GM12878 (cell line): ENCODE measurements around the gene UXS1. TPM values are rescaled to one million over a fixed set of nuclear protein-coding genes. Genes with fewer than 3 reads are reported as not detected.

Source experiments
- ATAC-seq: fragments of 200-7000 bp; cut with Tn5 transposase; 3 replicates; pipeline ENCODE4 v1.9.1; 2020; ENCODE audit warnings: mild to moderate bottlenecking, moderate library complexity
- BruUV-seq: library from RNA; stranded (reverse); fragments of 400-500 nt; replicated peaks from 2 replicates; lab custom pipeline; 2021; lab: Mats Ljungman, UMichigan
- CTCF ChIA-PET: fragments of 300-600 bp; sonication (Branson Sonifier 250); formaldehyde crosslinking; extraction: SDS; loops from one replicate; lab custom pipeline; 2021; ENCODE audit warnings: inconsistent platforms; lab: Yijun Ruan, JAX
- POLR2A ChIA-PET: fragments of 350-600 bp; formaldehyde crosslinking; extraction: SDS; loops from one replicate; lab custom pipeline; 2021; ENCODE audit warnings: inconsistent platforms; lab: Charles Lee
- RAD21 ChIA-PET: fragments of 300-600 bp; sonication (Branson Sonifier 250); formaldehyde crosslinking; loops from one replicate; lab custom pipeline; 2023; ENCODE audit warnings: antibody characterized with exemption; ENCODE audit not compliant: unreplicated experiment; lab: Charles Lee
- SMC1A ChIA-PET: fragments of 300-600 bp; sonication (Branson Sonifier 250); formaldehyde crosslinking; loops from one replicate; lab custom pipeline; 2023; ENCODE audit not compliant: unreplicated experiment, uncharacterized antibody; lab: Charles Lee
- DNase-seq: peaks from one replicate; pipeline ENCODE4 v3.0.0-alpha.2; 2011; ENCODE audit warnings: low read depth, low spot score
- FAIRE-seq: peaks from 3 replicates; lab custom pipeline; 2011; peaks lifted over from hg19 to GRCh38; lab: Jason Lieb, UNC
- H2AFZ ChIP-seq: 2 replicates; pipeline ENCODE4 v1.6.0; 2011; ENCODE audit warnings: low read depth, low read length, control low read depth; ENCODE audit not compliant: control insufficient read depth
- H3K27ac ChIP-seq: 2 replicates; pipeline ENCODE4 v1.5.1; 2011; ENCODE audit warnings: control low read depth; ENCODE audit not compliant: control insufficient read depth, insufficient read depth
- H3K27me3 ChIP-seq, 2 experiments: replicated peaks in 1 of 2; 2 replicates each; pipeline versions ENCODE4 v1.6.0 to v1.6.1; 2011; ENCODE audit warnings: low read length in 1 of 2; ENCODE audit not compliant: control insufficient read depth in 2 of 2, insufficient read depth in 2 of 2
- H3K36me3 ChIP-seq, 2 experiments: 2 replicates each; pipeline ENCODE4 v1.5.1; 2011; ENCODE audit warnings: low read length in 1 of 2; ENCODE audit not compliant: control insufficient read depth in 2 of 2, insufficient read depth in 2 of 2
- H3K4me1 ChIP-seq: 2 replicates; pipeline ENCODE4 v1.6.1; 2011; ENCODE audit warnings: mild to moderate bottlenecking, low read length, moderate library complexity, mixed read lengths; ENCODE audit not compliant: control insufficient read depth, insufficient read depth
- H3K4me2 ChIP-seq: 2 replicates; pipeline ENCODE4 v1.6.0; 2011; ENCODE audit warnings: control low read depth; ENCODE audit not compliant: control insufficient read depth, insufficient read depth
- H3K4me3 ChIP-seq: fragments of 200-600 bp; sonication (generic); 2 replicates; pipeline ENCODE4 v1.5.1; 2016
- H3K79me2 ChIP-seq: 2 replicates; pipeline ENCODE4 v1.6.0; 2011; ENCODE audit warnings: low read length; ENCODE audit not compliant: control insufficient read depth, insufficient read depth
- H3K9ac ChIP-seq: 2 replicates; pipeline ENCODE4 v1.8.0; 2011; ENCODE audit warnings: low read length, control low read depth, mixed read lengths; ENCODE audit not compliant: control insufficient read depth, insufficient read depth
- H3K9me3 ChIP-seq: replicated peaks from 3 replicates; pipeline ENCODE4 v1.5.1; 2011; ENCODE audit warnings: mild to moderate bottlenecking, low read length; ENCODE audit not compliant: control insufficient read depth, insufficient read depth
- H4K20me1 ChIP-seq: 2 replicates; pipeline ENCODE4 v1.6.0; 2011; ENCODE audit not compliant: control insufficient read depth, insufficient read depth
- BRCA1 ChIP-seq: IDR thresholded peaks from 2 replicates; pipeline ENCODE4 v1.6.1; 2011; ENCODE audit warnings: low read depth, low read length, improper control_type of control experiment
- POLR2AphosphoS2 ChIP-seq: IDR thresholded peaks from 2 replicates; pipeline ENCODE4 v1.6.1; 2011; ENCODE audit warnings: low read depth, mild to moderate bottlenecking, low read length, improper control_type of control experiment, moderate library complexity
- ZNF274 ChIP-seq: IDR thresholded peaks from one replicate; pipeline ENCODE4 v1.8.0; 2011; ENCODE audit not compliant: insufficient read length, insufficient read depth
- WGBS: methylation state at CpG from one replicate; pipeline ENCODE4 v1.1.6; 2016; ENCODE audit warnings: low lambda C conversion rate; ENCODE audit not compliant: insufficient replicate concordance, insufficient coverage; ENCODE audit errors: missing lambda C conversion rate; 5-methylcytosine and 5-hydroxymethylcytosine counted together
- in situ Hi-C: fragments of 300-500 bp; cut with MboI; formaldehyde crosslinking; loops from 9 replicates; pipeline ENCODE4 v1.14.3; 2018; ENCODE audit warnings: mixed read lengths
- intact Hi-C: fragments of 100-400 bp; cut with micrococcal nuclease; formaldehyde crosslinking; loops from one replicate; pipeline ENCODE4 v1.14.2; 2022; ENCODE audit not compliant: unreplicated experiment
- polyA plus RNA-seq, 11 experiments: library from polyadenylated mRNA; depleted of rRNA in 4 of 11; unstranded in 6 of 11; stranded (reverse) in 5 of 11; fragments of >200 nt; fragmentation: Nextera tagmentation in 4 of 11; fragmentation: Illumina TruSeq in 1 of 11; extraction: Ambion mirVana in 4 of 11; extraction: Trizol in 1 of 11; gene quantifications; 1 replicate in 1 of 11; 2 replicates in 10 of 11; pipeline versions ENCODE4 v1.2.1 to v1.2.3, GENCODE V29; 2011 to 2016; ENCODE audit warnings: inconsistent platforms in 2 of 11, missing spikeins in 2 of 11, low read depth in 1 of 11
- total RNA-seq, 4 experiments: library from RNA; depleted of rRNA in 3 of 4; stranded (reverse); fragments of >200 nt in 3 of 4; fragmentation: Illumina TruSeq in 1 of 4; extraction: Trizol in 1 of 4; gene quantifications; 2 replicates each; pipeline versions ENCODE4 v1.2.1 to v1.2.3, GENCODE V29; 2013 to 2021
- TF ChIP-seq, protein P1 (sequence below): IDR thresholded peaks from 2 replicates; pipeline ENCODE4 v1.6.1; 2012; ENCODE audit warnings: low read length, inconsistent platforms
- TF ChIP-seq, protein P2 (sequence below): fragments of 450-650 bp; IDR thresholded peaks from 2 replicates; pipeline ENCODE4 v1.6.1; 2017; ENCODE audit warnings: mild to moderate bottlenecking, moderate library complexity
- TF ChIP-seq, protein P3 (sequence below): IDR thresholded peaks from 2 replicates; pipeline ENCODE4 v1.6.1; 2011; ENCODE audit warnings: mild to moderate bottlenecking, low read depth, low read length, moderate library complexity; ENCODE audit not compliant: insufficient replicate concordance
- TF ChIP-seq, protein P4 (sequence below): fragments of 450-650 bp; formaldehyde crosslinking; IDR thresholded peaks from 2 replicates; pipeline ENCODE4 v1.5.0; 2022; ENCODE audit warnings: mild to moderate bottlenecking, missing genetic modification characterization
- TF ChIP-seq, protein P5 (sequence below): fragments of 450-650 bp; IDR thresholded peaks from 2 replicates; pipeline ENCODE4 v1.6.1; 2017; ENCODE audit warnings: mild to moderate bottlenecking, low read depth, inconsistent platforms; ENCODE audit not compliant: poor library complexity, severe bottlenecking

UXS1 gene
- total and polyA plus RNA-seq, 10 of the 15 experiments (the other 5 are each of a cell fraction or from before 2014, with no cell fraction given): 6.0 to 25.4 (median 24.0) TPM

DNA sequence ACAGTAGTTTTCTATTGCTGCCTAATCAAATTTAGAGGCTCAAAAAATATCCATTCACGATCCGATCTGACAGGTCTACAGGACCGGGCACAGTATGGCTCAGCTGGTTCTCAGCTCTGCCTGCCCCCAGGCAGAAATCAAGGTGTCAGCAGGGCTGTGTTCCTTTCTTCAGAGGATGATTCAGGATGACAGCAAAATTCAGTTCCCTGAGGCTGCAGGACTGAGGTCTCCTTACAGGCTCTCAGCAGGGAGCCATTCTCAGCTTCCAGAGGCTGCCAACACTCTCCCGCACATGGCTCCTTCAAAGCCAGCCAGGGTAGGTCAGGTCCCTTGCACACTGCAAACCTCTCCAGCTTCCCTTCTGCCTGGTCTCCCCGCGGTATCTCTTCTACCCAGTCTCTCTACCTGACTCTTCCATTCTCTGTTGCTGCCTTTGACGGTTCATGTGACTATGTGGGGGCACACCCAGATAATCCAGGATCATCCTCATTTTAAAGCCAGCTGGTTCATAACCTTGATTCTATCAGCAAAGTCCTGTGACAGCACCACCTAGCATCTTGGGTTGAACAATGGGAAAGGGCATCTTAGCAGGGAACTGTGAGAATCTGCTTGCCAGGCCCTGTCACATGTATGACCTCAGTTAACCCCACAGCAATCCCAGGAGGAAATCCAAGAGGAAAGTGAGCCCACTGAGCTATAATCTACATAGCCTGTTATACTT, 50.4 kb downstream of the UXS1 start:
- CTCF ChIA-PET: no interaction called here
- Histone ChIP-seq H3K4me1 (peaks cover 38% of the 10 kb centered on the region), H2AFZ (no peak overlapping the region), H3K9me3 (no peaks in the 10 kb centered on the region), H3K36me3 (peaks cover 2 to 5% of the 10 kb centered on the region in 2 experiments; a peak in 3 of 4 replicates), H3K9ac (no peak overlapping the region), H3K79me2 (no peaks in the 10 kb centered on the region; the same call in 1 of the 2 replicates), H3K27me3 (no peaks in the 10 kb centered on the region), H3K27ac (no peak overlapping the region), H3K4me2 (no peak overlapping the region), H4K20me1 (no peaks in the 10 kb centered on the region), H3K4me3 (no peak overlapping the region)
- BruUV-seq: no TSS peak
- peak; percentile 38 for FAIRE-seq
- ATAC-seq: no peak
- DNase-seq: no peak
- intact Hi-C loops: no loop called here
- WGBS: 100% methylated on average over 7 of the region's 7 CpGs
- in situ Hi-C loops: no loop called here
- RAD21 ChIA-PET: no interaction called here
- SMC1A ChIA-PET: no interaction called here
- POLR2A ChIA-PET: interaction anchor here (0.6 kb wide), 1 partner anchor 143 kb away, joined by 3 read pairs; no protein-coding TSS in a partner anchor
- TF ChIP-seq, protein P1, sequence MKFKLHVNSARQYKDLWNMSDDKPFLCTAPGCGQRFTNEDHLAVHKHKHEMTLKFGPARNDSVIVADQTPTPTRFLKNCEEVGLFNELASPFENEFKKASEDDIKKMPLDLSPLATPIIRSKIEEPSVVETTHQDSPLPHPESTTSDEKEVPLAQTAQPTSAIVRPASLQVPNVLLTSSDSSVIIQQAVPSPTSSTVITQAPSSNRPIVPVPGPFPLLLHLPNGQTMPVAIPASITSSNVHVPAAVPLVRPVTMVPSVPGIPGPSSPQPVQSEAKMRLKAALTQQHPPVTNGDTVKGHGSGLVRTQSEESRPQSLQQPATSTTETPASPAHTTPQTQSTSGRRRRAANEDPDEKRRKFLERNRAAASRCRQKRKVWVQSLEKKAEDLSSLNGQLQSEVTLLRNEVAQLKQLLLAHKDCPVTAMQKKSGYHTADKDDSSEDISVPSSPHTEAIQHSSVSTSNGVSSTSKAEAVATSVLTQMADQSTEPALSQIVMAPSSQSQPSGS: no peak
- TF ChIP-seq BRCA1: no peak
- TF ChIP-seq, protein P2, sequence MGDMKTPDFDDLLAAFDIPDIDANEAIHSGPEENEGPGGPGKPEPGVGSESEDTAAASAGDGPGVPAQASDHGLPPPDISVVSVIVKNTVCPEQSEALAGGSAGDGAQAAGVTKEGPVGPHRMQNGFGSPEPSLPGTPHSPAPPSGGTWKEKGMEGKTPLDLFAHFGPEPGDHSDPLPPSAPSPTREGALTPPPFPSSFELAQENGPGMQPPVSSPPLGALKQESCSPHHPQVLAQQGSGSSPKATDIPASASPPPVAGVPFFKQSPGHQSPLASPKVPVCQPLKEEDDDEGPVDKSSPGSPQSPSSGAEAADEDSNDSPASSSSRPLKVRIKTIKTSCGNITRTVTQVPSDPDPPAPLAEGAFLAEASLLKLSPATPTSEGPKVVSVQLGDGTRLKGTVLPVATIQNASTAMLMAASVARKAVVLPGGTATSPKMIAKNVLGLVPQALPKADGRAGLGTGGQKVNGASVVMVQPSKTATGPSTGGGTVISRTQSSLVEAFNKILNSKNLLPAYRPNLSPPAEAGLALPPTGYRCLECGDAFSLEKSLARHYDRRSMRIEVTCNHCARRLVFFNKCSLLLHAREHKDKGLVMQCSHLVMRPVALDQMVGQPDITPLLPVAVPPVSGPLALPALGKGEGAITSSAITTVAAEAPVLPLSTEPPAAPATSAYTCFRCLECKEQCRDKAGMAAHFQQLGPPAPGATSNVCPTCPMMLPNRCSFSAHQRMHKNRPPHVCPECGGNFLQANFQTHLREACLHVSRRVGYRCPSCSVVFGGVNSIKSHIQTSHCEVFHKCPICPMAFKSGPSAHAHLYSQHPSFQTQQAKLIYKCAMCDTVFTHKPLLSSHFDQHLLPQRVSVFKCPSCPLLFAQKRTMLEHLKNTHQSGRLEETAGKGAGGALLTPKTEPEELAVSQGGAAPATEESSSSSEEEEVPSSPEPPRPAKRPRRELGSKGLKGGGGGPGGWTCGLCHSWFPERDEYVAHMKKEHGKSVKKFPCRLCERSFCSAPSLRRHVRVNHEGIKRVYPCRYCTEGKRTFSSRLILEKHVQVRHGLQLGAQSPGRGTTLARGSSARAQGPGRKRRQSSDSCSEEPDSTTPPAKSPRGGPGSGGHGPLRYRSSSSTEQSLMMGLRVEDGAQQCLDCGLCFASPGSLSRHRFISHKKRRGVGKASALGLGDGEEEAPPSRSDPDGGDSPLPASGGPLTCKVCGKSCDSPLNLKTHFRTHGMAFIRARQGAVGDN: no peak
- TF ChIP-seq, protein P3, sequence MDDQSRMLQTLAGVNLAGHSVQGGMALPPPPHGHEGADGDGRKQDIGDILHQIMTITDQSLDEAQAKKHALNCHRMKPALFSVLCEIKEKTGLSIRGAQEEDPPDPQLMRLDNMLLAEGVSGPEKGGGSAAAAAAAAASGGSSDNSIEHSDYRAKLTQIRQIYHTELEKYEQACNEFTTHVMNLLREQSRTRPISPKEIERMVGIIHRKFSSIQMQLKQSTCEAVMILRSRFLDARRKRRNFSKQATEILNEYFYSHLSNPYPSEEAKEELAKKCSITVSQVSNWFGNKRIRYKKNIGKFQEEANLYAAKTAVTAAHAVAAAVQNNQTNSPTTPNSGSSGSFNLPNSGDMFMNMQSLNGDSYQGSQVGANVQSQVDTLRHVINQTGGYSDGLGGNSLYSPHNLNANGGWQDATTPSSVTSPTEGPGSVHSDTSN: no peak
- TF ChIP-seq ZNF274: no peak
- TF ChIP-seq POLR2AphosphoS2: no peak
- TF ChIP-seq, protein P4, sequence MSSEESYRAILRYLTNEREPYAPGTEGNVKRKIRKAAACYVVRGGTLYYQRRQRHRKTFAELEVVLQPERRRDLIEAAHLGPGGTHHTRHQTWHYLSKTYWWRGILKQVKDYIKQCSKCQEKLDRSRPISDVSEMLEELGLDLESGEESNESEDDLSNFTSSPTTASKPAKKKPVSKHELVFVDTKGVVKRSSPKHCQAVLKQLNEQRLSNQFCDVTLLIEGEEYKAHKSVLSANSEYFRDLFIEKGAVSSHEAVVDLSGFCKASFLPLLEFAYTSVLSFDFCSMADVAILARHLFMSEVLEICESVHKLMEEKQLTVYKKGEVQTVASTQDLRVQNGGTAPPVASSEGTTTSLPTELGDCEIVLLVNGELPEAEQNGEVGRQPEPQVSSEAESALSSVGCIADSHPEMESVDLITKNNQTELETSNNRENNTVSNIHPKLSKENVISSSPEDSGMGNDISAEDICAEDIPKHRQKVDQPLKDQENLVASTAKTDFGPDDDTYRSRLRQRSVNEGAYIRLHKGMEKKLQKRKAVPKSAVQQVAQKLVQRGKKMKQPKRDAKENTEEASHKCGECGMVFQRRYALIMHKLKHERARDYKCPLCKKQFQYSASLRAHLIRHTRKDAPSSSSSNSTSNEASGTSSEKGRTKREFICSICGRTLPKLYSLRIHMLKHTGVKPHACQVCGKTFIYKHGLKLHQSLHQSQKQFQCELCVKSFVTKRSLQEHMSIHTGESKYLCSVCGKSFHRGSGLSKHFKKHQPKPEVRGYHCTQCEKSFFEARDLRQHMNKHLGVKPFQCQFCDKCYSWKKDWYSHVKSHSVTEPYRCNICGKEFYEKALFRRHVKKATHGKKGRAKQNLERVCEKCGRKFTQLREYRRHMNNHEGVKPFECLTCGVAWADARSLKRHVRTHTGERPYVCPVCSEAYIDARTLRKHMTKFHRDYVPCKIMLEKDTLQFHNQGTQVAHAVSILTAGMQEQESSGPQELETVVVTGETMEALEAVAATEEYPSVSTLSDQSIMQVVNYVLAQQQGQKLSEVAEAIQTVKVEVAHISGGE: no peak
- TF ChIP-seq, protein P5, sequence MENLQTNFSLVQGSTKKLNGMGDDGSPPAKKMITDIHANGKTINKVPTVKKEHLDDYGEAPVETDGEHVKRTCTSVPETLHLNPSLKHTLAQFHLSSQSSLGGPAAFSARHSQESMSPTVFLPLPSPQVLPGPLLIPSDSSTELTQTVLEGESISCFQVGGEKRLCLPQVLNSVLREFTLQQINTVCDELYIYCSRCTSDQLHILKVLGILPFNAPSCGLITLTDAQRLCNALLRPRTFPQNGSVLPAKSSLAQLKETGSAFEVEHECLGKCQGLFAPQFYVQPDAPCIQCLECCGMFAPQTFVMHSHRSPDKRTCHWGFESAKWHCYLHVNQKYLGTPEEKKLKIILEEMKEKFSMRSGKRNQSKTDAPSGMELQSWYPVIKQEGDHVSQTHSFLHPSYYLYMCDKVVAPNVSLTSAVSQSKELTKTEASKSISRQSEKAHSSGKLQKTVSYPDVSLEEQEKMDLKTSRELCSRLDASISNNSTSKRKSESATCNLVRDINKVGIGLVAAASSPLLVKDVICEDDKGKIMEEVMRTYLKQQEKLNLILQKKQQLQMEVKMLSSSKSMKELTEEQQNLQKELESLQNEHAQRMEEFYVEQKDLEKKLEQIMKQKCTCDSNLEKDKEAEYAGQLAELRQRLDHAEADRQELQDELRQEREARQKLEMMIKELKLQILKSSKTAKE: no peak
